Cardiac fibroblast (primary cell): ENCODE results near the gene RALB.

Source experiments
- DNase-seq, 2 donors: peaks; one replicate each; pipeline versions ENCODE4 v3.0.0 to v3.0.0-alpha.2; 2010; ENCODE audit warnings: low read depth in 2 of 2
- H3K4me3 ChIP-seq, 2 donors: replicated peaks in 1 of 2; 1 replicate in 1 of 2; 2 replicates in 1 of 2; pipeline ENCODE4 v1.5.1; 2011; ENCODE audit warnings: low read depth in 2 of 2, low read length in 2 of 2, mild to moderate bottlenecking in 2 of 2, moderate library complexity in 1 of 2
- CTCF ChIP-seq: IDR thresholded peaks from one replicate; pipeline ENCODE4 v1.5.1; 2011; ENCODE audit warnings: low read depth, mild to moderate bottlenecking, low read length, inconsistent platforms

Gene RALB

GRCh38 chr2:120208381-120209353, 44.0 kb upstream of the RALB start:
- H3K4me3 ChIP-seq, result no peak overlapping the region
- no peak for TF ChIP-seq CTCF
- no peak for DNase-seq

GRCh38 chr2:120209427-120210269, 43.0 kb upstream of the RALB start:
- DNase-seq, result no peak
- no peak for TF ChIP-seq CTCF
- H3K4me3 ChIP-seq, result no peak overlapping the region

- no peak for TF ChIP-seq CTCF
- H3K4me3 ChIP-seq, result no peak overlapping the region
- no peak for DNase-seq
These were observed 42.4 kb upstream of the RALB start for GRCh38 chr2:120210270-120210693.

- no peak for DNase-seq
- no peak overlapping the region for H3K4me3 ChIP-seq
- no peak for TF ChIP-seq CTCF
These were observed 34.5 kb upstream of the RALB start for GRCh38 chr2:120218181-120218580.

- TF ChIP-seq CTCF, result no peak
- no peak for DNase-seq
- no peak overlapping the region for H3K4me3 ChIP-seq
These were observed 33.4 kb upstream of the RALB start for GRCh38 chr2:120219291-120219690.

- no peak for TF ChIP-seq CTCF
- no peak overlapping the region for H3K4me3 ChIP-seq
- no peak for DNase-seq
These were observed 32.9 kb upstream of the RALB start for GRCh38 chr2:120219766-120220165.
